ENCODE results near the gene SCO2. TPM values are rescaled to one million over a fixed set of nuclear protein-coding genes. Genes with fewer than 3 reads are reported as not detected.
"Not testable (repeated sequence)": the region's sequence is repeated elsewhere in the genome, so short reads cannot be mapped to it uniquely, and the experiment has no call there.

Gene SCO2
- total and polyA plus RNA-seq, 2 of the 13 experiments (the other 11 are each of a cell fraction or from before 2014, with no cell fraction given) = 0.32 to 3.7 TPM

DNA sequence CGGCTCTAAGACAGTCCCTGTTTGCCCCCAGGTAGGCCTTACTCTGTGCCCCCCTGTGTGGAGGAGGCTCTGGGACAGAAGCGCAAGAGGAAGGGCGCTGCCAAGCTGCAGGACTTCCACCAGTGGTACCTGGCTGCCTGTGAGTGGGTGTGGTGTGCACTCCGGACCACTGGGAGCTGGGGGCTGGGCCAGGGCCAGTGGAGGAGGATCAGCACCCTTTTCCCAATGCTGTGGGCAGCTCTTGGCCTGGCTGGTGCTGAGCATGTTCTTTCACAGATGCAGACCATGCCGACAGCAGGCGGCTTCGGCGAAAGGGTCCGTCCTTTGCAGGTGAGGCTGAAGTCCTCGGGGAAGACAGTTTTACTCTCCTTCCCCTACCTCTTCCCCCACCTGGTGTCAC is 3.7 kb downstream of the SCO2 start:
- H3K4me3 ChIP-seq (replicated peaks in 1 of 3; ENCODE audit: insufficient read depth in 1 of 3, low read depth in 2 of 3, low read length in 3 of 3) = no peak overlapping the region
- ATAC-seq (no peak), FAIRE-seq (no peak), DNase-seq (ENCODE audit: low spot score) (no peak)
- H3K79me2 ChIP-seq (ENCODE audit: insufficient read depth, low read length) = peaks cover 19% of the 10 kb centered on the region
- H3K9ac ChIP-seq (ENCODE audit: insufficient read depth, low read depth, low read length) = no peak overlapping the region
- TF ChIP-seq ZNF747 (CRISPR knock-in tag; IDR thresholded peaks at IDR 0.05; ENCODE audit: borderline replicate concordance) (no peak), ZNF772 (CRISPR knock-in tag; IDR thresholded peaks at IDR 0.05) (no peak)
- H3K4me1 ChIP-seq (ENCODE audit: insufficient read depth, low read length) = peaks cover 16% of the 10 kb centered on the region
- in situ Hi-C loops (cut with HindIII; ENCODE audit: extremely low pct_ligation_motif_present, low pct_unique_long_range_greater_than_20kb) (no loop called here), intact Hi-C loops (cut with micrococcal nuclease; ENCODE audit: unreplicated experiment) (no loop called here)
- H3K27ac ChIP-seq (ENCODE audit: extremely low read length, insufficient read depth, low read length) = no peak overlapping the region
- 100% methylated on average over 4 of the region's 10 CpGs for WGBS (ENCODE audit: low lambda C conversion rate)
- peaks cover 19% of the 10 kb centered on the region for H4K20me1 ChIP-seq (ENCODE audit: insufficient read depth, low read length)
- no peak overlapping the region for H3K4me2 ChIP-seq (ENCODE audit: low read depth, low read length)
- POLR2A ChIA-PET = no interaction called here
- CTCF ChIA-PET (ENCODE audit: low intra/inter-chr PET ratio, low total read pairs) = no interaction called here
- no peaks in the 10 kb centered on the region for H3K27me3 ChIP-seq (ENCODE audit: control insufficient read depth in 1 of 2, insufficient read depth in 2 of 2, low read length in 2 of 2)
- peaks cover 19 to 55% of the 10 kb centered on the region in 2 experiments; a peak in 4 of 5 replicates for H3K36me3 ChIP-seq (replicated peaks in 1 of 2; ENCODE audit: control insufficient read depth in 1 of 2, insufficient read depth in 2 of 2, low read length in 2 of 2)
- BruUV-seq (replicated peaks) = no TSS peak
- no peaks in the 10 kb centered on the region for H3K9me3 ChIP-seq (ENCODE audit: low read length)
- H2AFZ ChIP-seq (ENCODE audit: low read length) = no peak overlapping the region

DNA sequence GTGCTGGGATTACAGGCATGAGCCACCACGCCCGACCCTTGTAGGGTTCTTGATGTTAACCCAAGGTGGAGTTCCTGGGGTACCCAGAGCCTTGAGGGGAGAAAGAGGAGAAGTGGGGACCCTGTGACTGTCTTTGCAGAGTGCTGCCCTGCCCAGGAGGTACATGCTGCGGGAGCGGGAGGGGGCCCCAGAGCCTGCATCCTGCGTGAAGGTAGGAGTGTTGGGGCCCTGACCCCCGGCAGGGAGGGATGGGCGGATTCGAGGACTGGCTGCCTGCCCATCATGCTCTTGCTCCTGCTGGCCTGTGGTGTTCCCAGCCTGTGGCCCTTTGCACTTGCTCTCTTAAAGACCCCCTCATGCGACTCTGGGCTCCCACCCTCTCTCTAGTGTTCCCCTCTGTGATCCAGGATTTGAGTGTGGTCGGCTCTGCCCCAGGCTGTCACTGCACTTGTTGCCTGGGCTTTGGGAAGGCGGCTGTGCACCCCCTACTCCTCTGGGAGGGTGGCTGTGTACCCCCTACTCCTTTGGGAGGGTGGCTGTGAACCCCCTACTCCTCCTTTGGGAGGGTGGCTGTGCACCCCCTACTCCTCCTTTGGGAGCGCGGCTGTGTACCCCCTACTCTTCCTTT is 4.5 kb downstream of the SCO2 start:
- H4K20me1 ChIP-seq (ENCODE audit: insufficient read depth, low read length) = peaks cover 19% of the 10 kb centered on the region
- TF ChIP-seq ZNF180 (CRISPR knock-in tag; IDR thresholded peaks at IDR 0.05; ENCODE audit: borderline replicate concordance, low read depth) = no peak
- no peak for TF ChIP-seq ZNF30 (CRISPR knock-in tag; IDR thresholded peaks at IDR 0.05)
- TF ChIP-seq PAX8 (CRISPR knock-in tag; IDR thresholded peaks at IDR 0.05; ENCODE audit: borderline replicate concordance) = no peak
- TF ChIP-seq EEA1 (CRISPR knock-in tag; IDR thresholded peaks at IDR 0.05; ENCODE audit: borderline replicate concordance) = no peak
- TF ChIP-seq FOSL2 (CRISPR knock-in tag; IDR thresholded peaks at IDR 0.05) = no peak
- TF ChIP-seq, protein P1, sequence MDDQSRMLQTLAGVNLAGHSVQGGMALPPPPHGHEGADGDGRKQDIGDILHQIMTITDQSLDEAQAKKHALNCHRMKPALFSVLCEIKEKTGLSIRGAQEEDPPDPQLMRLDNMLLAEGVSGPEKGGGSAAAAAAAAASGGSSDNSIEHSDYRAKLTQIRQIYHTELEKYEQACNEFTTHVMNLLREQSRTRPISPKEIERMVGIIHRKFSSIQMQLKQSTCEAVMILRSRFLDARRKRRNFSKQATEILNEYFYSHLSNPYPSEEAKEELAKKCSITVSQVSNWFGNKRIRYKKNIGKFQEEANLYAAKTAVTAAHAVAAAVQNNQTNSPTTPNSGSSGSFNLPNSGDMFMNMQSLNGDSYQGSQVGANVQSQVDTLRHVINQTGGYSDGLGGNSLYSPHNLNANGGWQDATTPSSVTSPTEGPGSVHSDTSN (CRISPR knock-in tag; IDR thresholded peaks at IDR 0.05; ENCODE audit: borderline replicate concordance) = no peak
- no peak for TF ChIP-seq FLYWCH1 (CRISPR knock-in tag; IDR thresholded peaks at IDR 0.05)
- TF ChIP-seq ZNF792 (CRISPR knock-in tag; IDR thresholded peaks at IDR 0.05) = no peak
- intact Hi-C loops (cut with micrococcal nuclease; ENCODE audit: unreplicated experiment) = no loop called here
- H3K9me3 ChIP-seq (ENCODE audit: low read length) = no peaks in the 10 kb centered on the region
- H3K4me2 ChIP-seq (ENCODE audit: low read depth, low read length) = no peak overlapping the region
- no peak overlapping the region for H2AFZ ChIP-seq (ENCODE audit: low read length)
- no peak overlapping the region for H3K27ac ChIP-seq (ENCODE audit: extremely low read length, insufficient read depth, low read length)
- no peaks in the 10 kb centered on the region for H3K27me3 ChIP-seq (ENCODE audit: control insufficient read depth in 1 of 2, insufficient read depth in 2 of 2, low read length in 2 of 2)
- no peak for ATAC-seq
- DNase-seq (ENCODE audit: low spot score) = no peak
- no peak overlapping the region for H3K4me3 ChIP-seq (replicated peaks in 1 of 3; ENCODE audit: insufficient read depth in 1 of 3, low read depth in 2 of 3, low read length in 3 of 3)
- no TSS peak for BruUV-seq (replicated peaks)
- in situ Hi-C loops (cut with HindIII; ENCODE audit: extremely low pct_ligation_motif_present, low pct_unique_long_range_greater_than_20kb) = no loop called here
- WGBS (ENCODE audit: low lambda C conversion rate) = 99% methylated on average over 10 of the region's 13 CpGs
- H3K36me3 ChIP-seq (replicated peaks in 1 of 2; ENCODE audit: control insufficient read depth in 1 of 2, insufficient read depth in 2 of 2, low read length in 2 of 2) = peaks cover 21 to 62% of the 10 kb centered on the region in 2 experiments
- ChIA-PET POLR2A (no interaction called here), CTCF (ENCODE audit: low intra/inter-chr PET ratio, low total read pairs) (no interaction called here)
- H3K79me2 ChIP-seq (ENCODE audit: insufficient read depth, low read length) = peaks cover 18% of the 10 kb centered on the region
- peaks cover 14% of the 10 kb centered on the region for H3K4me1 ChIP-seq (ENCODE audit: insufficient read depth, low read length)
- no peak for FAIRE-seq
- no peak overlapping the region for H3K9ac ChIP-seq (ENCODE audit: insufficient read depth, low read depth, low read length)

DNA sequence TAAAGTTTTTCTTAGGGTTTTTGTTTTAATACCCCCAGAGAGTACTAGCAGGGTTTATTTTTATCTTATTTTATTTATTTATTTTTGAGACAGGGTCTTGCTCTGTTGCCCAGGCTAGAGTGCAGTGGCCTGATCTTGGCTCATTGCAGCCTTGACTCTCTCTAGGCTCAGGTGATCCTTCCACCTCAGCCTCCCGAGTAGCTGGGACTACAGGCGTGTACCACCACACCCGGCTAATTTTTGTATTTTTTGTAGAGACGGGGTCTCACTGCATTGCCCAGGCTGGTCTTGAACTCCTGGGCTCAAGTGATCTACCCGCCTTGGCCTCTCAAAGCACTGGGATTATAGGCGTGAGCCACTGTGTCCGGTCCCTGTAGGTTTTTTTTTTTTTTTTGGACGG is 5.2 kb downstream of the SCO2 start:
- POLR2A ChIA-PET; H3K9me3 ChIP-seq (ENCODE audit: low read length); DNase-seq (ENCODE audit: low spot score); intact Hi-C loops (cut with micrococcal nuclease; ENCODE audit: unreplicated experiment); H3K9ac ChIP-seq (ENCODE audit: insufficient read depth, low read depth, low read length); CTCF ChIA-PET (ENCODE audit: low intra/inter-chr PET ratio, low total read pairs); H3K4me3 ChIP-seq (replicated peaks in 1 of 3; ENCODE audit: insufficient read depth in 1 of 3, low read depth in 2 of 3, low read length in 3 of 3); FAIRE-seq; H3K27ac ChIP-seq (ENCODE audit: extremely low read length, insufficient read depth, low read length); BruUV-seq (replicated peaks); in situ Hi-C loops (cut with HindIII; ENCODE audit: extremely low pct_ligation_motif_present, low pct_unique_long_range_greater_than_20kb); H2AFZ ChIP-seq (ENCODE audit: low read length); H3K27me3 ChIP-seq (ENCODE audit: control insufficient read depth in 1 of 2, insufficient read depth in 2 of 2, low read length in 2 of 2); ATAC-seq; H3K4me2 ChIP-seq (ENCODE audit: low read depth, low read length): not testable (repeated sequence)
- peaks cover 19% of the 10 kb centered on the region for H4K20me1 ChIP-seq (ENCODE audit: insufficient read depth, low read length)
- H3K36me3 ChIP-seq (replicated peaks in 1 of 2; ENCODE audit: control insufficient read depth in 1 of 2, insufficient read depth in 2 of 2, low read length in 2 of 2) = peaks cover 21 to 62% of the 10 kb centered on the region in 2 experiments
- WGBS (ENCODE audit: low lambda C conversion rate) = 98% methylated on average over 8 of the region's 8 CpGs
- H3K79me2 ChIP-seq (ENCODE audit: insufficient read depth, low read length) = peaks cover 18% of the 10 kb centered on the region
- H3K4me1 ChIP-seq (ENCODE audit: insufficient read depth, low read length) = peaks cover 14% of the 10 kb centered on the region

Data from HepG2 (cell line).